ENCODE measurements around the gene FBXL16. TPM values are rescaled to one million over a fixed set of nuclear protein-coding genes. Genes with fewer than 3 reads are reported as not detected.
A peak's percentile ranks its signal among the peaks of the same experiment; 100 is the strongest.
"Not testable (repeated sequence)": the region's sequence is repeated elsewhere in the genome, so short reads cannot be mapped to it uniquely, and the experiment has no call there.

FBXL16 gene
- total RNA-seq, 1 donor: under 0.01 TPM

DNA sequence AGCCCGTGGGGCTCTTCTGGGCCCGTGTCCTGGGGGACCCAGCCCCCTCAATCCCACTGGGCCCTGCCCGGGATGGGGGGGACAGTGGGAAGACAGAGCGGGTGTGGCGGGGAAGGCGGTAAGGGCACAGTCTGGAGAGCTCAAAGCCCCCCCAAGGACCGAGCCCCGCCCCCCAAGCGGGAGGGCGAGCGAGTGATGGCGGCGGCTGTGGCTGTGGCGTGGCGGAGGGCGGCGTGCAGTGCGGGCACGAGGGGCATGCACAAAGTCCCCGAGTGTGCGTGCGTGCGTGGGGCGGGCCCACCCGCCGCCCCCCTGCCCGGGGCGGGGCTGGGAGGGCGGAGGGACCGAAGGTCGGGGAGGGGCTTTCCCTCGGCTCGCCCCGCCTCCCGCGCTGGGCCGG, 11.8 kb downstream of the FBXL16 start:
- no peak for DNase-seq (ENCODE audit: low read depth)
- no peak overlapping the region for H3K4me3 ChIP-seq (ENCODE audit: low read depth, low read length)
- TF ChIP-seq CTCF (IDR thresholded peaks at IDR 0.05; ENCODE audit: insufficient read depth, low read length): no peak

DNA sequence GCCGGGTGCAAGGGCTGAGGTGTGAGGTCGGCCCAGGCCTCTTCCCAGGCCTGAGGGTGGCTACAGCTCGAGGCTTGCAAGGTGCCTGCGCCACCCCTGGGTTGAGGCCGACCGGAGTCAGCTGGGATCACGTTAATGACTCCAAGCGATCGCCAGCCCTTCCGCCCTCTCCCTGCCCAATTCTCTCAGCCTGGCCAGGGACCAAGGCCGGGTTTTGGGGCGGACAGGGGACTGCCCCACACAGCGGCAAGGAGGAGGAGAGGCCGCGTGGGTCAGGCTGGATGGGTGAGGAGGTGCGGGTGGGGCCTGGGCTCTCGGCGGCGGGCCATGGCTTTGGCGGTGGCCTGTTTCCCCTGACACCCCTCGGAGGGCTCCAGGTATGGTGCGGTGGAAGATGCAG, 12.2 kb downstream of the FBXL16 start:
- H3K4me3 ChIP-seq (ENCODE audit: low read depth, low read length): no peak overlapping the region
- TF ChIP-seq CTCF (IDR thresholded peaks at IDR 0.05; ENCODE audit: insufficient read depth, low read length): no peak
- DNase-seq (ENCODE audit: low read depth): no peak

GRCh38 chr16:692356-693108, 13.1 kb downstream of the FBXL16 start:
- TF ChIP-seq CTCF (IDR thresholded peaks at IDR 0.05; ENCODE audit: insufficient read depth, low read length): no peak
- H3K4me3 ChIP-seq (ENCODE audit: low read depth, low read length): no peak overlapping the region
- DNase-seq (ENCODE audit: low read depth): no peak

- not testable (repeated sequence) for DNase-seq (ENCODE audit: low read depth); H3K4me3 ChIP-seq (ENCODE audit: low read depth, low read length)
These were observed 14.4 kb downstream of the FBXL16 start for GRCh38 chr16:691242-691641.

- no peak for DNase-seq (ENCODE audit: low read depth)
- TF ChIP-seq CTCF (IDR thresholded peaks at IDR 0.05; ENCODE audit: insufficient read depth, low read length): no peak
- peak overlapping the region; percentile 81 for H3K4me3 ChIP-seq (ENCODE audit: low read depth, low read length)
These were observed 16.3 kb downstream of the FBXL16 start for GRCh38 chr16:689175-689897.

- TF ChIP-seq CTCF (IDR thresholded peaks at IDR 0.05; ENCODE audit: insufficient read depth, low read length): no peak
- no peak overlapping the region for H3K4me3 ChIP-seq (ENCODE audit: low read depth, low read length)
- DNase-seq (ENCODE audit: low read depth): no peak
These were observed 18.1 kb downstream of the FBXL16 start for GRCh38 chr16:687499-687898.

- TF ChIP-seq CTCF (IDR thresholded peaks at IDR 0.05; ENCODE audit: insufficient read depth, low read length): no peak
- no peak overlapping the region for H3K4me3 ChIP-seq (ENCODE audit: low read depth, low read length)
- no peak for DNase-seq (ENCODE audit: low read depth)
These were observed 18.9 kb downstream of the FBXL16 start for GRCh38 chr16:686459-687260.

Measured in fibroblast of the aortic adventitia (primary cell).